Panc1 (cell line): ENCODE measurements around the gene TMC4. TPM values are rescaled to one million over a fixed set of nuclear protein-coding genes. Genes with fewer than 3 reads are reported as not detected.

Experiments
- total RNA-seq: library from RNA; stranded (reverse); gene quantifications from one replicate; pipeline ENCODE4 v1.2.1, GENCODE V29; 2021; ENCODE audit not compliant: unreplicated experiment

The TMC4 gene
- total RNA-seq, 1 experiment from 2014 or later: 5.1 TPM

Other genes starting within 250 kb of the TMC4 start
- gene CACNG8, start 210.2 kb downstream of the TMC4 start, total RNA-seq: 17.7 TPM
- 14.6 TPM for gene CACNG6, start 181.5 kb downstream of the TMC4 start, total RNA-seq
- gene VSTM1, start 109.3 kb downstream of the TMC4 start, total RNA-seq: 1.5 TPM
- not detected for gene TARM1, start 91.8 kb downstream of the TMC4 start, total RNA-seq
- 6.8 TPM for gene OSCAR, start 72.4 kb downstream of the TMC4 start, total RNA-seq
- 211 TPM for gene NDUFA3, start 70.3 kb downstream of the TMC4 start, total RNA-seq
- 45.4 TPM for gene TFPT, start 57.5 kb downstream of the TMC4 start, total RNA-seq
- gene PRPF31, start 57.4 kb downstream of the TMC4 start, total RNA-seq: 117 TPM
- 111 TPM for gene CNOT3, start 35.4 kb downstream of the TMC4 start, total RNA-seq
- gene LENG1, start 13.4 kb downstream of the TMC4 start, total RNA-seq: 11.2 TPM
- 264 TPM for gene MBOAT7, start 16.4 kb upstream of the TMC4 start, total RNA-seq
- 194 TPM for gene TSEN34, start 18.1 kb upstream of the TMC4 start, total RNA-seq
- gene RPS9, start 27.7 kb upstream of the TMC4 start, total RNA-seq: 823 TPM
- 0.18 TPM for gene LILRB3, start 49.8 kb upstream of the TMC4 start, total RNA-seq
- gene LILRA6, start 69.6 kb upstream of the TMC4 start, total RNA-seq: 0.08 TPM
- 0.05 TPM for gene LILRB5, start 84.1 kb upstream of the TMC4 start, total RNA-seq
- not detected for gene LILRB2, start 108.0 kb upstream of the TMC4 start, total RNA-seq
- gene LILRA5, start 140.0 kb upstream of the TMC4 start, total RNA-seq: not detected
- gene LILRA4, start 166.0 kb upstream of the TMC4 start, total RNA-seq: not detected
- 0.05 TPM for gene LAIR1, start 191.8 kb upstream of the TMC4 start, total RNA-seq
- 0.62 TPM for gene TTYH1, start 242.3 kb upstream of the TMC4 start, total RNA-seq